Occipital lobe (tissue), 2 donors: ENCODE results near the gene FBXO33. TPM values are rescaled to one million over a fixed set of nuclear protein-coding genes. Genes with fewer than 3 reads are reported as not detected.

ENCODE experiments used
- DNase-seq: peaks from one replicate; lab custom pipeline; 2025; lab: John Stamatoyannopoulos, UW
- total RNA-seq: library from RNA; depleted of rRNA; stranded (reverse); fragments of >200 nt; gene quantifications from one replicate; pipeline ENCODE4 v1.2.3, GENCODE V29; 2014

Gene FBXO33
- total RNA-seq, 1 donor from 2014 or later, result 26.8 TPM

DNA sequence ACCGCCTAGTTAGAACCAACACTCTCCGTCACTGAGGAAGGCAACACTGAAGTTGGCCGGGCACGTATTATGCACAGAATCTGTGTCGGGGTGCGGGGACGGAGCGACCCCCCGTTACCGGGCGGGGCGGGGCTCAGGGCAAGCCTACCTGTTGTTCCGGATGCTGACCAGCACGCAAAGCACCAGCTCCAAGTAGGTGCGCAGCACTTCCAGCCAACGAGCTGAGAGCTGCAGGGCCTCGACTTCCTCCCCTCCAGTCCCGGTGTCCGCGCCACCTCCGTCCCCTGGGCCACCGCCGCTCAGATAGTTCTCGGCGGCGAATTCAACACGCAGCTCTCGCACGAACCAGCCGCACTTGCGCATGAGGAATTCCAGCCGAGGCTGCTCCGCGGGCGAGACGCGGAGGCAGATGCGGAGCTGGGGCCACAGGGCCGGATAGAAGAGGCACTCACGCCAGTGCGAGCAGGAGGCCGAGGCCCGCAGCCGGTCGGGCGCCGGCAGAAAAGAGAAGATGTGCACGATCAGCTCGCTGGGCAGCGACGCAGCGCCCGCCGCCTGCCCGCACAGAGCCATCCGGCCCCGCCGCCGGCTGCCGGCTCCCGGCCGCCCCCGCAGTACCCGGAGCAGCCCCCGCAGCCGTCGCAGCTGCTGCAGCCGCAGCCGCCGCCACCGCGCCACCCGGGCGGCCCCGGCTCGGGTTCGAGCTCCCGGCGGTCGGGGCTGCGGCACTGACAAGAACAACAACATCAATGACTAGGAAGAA lies 636 bp downstream of the FBXO33 start:
- DNase-seq, result no peak

DNA sequence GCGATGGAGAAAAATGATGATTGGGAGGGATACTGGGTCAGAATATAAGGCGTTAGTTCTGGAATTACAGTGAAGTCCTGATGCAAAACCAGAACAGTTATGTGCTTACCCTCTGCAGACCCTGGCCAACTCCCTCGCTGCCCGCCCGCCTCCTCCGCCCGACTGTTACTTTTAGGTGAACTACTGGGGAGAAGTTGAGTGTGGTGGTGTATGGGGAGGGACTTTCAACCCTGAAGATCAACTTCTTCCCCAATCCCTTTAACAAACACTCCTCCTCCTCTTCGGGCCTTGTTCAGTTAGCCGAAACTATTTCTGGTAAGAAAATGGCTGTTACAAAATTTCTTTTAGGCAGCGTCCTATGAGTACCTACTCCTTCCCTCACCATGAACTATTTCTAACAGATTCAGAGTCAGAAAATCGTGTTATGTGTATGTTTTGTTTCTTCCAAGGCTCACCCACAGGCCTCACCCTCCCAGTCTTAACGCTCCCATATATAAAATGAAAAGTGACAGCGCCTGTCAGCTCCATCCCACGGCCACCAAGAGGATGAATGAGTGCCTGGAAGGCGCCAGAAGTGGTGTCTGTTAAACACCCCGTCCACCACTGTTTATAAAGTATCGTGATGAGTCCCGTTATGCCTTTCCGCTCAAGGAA lies 1.3 kb downstream of the FBXO33 start:
- no peak for DNase-seq

DNA sequence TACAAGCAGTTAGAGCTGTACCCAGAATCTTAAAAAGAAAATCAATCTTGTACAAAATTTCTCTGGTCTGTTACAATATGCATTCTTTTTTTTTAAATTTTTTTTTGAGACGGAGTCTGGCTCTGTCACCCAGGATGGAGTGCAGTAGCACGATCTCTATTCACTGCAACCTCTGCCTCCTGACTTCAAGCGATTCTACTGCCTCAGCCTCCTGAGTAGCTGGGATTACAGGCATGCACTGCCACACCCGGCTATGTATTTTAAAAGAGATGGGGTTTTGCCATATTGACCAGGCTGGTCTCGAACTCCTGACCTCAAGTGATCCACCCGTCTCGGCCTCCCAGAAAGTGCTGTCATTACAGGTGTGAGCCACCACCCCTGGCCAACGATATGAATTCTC lies 4.1 kb downstream of the FBXO33 start:
- no peak for DNase-seq

DNA sequence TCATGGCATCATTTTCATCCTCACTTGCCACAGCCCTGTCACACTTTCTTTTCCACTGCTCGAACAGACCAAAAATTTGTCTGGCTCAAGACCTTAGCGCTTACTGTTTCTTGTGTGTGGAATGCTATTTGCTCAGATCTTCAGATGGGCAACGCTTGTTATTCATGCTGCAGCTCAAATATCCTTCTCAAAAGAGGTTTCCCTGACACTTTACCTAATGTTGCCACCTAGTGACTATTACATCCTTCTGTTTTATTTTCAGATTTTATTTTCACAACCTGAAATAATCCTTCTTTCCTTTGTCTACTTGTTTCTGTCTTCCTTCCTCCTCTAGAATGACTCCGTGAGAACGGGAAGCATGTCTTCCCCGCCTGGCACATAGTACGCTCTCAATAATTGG lies 5.6 kb downstream of the FBXO33 start:
- DNase-seq, result no peak

DNA sequence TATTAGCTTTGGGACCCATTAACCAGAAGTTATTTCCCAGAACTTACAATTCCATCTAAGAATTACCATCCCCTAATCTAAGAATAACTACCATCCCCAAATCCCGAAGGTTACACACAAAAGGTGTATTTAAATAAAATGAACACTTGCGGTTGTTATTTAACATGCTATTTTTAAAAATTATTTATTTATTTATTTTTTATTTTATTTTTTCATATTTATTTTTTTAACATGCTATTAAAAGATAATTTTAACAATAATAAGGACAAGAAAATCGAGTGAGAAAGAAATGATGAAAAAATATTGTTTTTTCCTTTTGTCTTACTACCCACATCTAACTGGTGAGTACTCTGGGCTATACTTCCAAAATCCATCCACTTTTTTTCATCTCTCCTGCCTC lies 6.3 kb downstream of the FBXO33 start:
- no peak for DNase-seq

DNA sequence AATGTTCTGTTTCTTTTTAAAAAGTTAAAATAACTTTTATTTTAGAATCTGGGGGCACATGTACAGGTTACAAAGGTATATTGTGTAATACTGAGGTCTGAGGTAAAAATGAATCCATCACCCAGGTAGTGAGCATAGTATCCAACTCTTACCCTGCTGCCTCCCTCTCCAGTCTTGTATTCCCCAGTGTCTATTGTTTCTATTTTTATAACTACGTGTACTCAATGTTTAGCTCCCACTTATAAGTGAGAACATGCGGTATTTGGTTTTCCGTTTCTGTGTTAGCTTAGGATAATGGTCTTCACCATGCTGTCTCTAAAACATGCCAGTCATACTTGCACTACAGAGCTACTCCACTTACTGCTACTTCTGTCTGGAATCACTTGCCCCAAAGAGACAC lies 8.4 kb downstream of the FBXO33 start:
- DNase-seq, result no peak

DNA sequence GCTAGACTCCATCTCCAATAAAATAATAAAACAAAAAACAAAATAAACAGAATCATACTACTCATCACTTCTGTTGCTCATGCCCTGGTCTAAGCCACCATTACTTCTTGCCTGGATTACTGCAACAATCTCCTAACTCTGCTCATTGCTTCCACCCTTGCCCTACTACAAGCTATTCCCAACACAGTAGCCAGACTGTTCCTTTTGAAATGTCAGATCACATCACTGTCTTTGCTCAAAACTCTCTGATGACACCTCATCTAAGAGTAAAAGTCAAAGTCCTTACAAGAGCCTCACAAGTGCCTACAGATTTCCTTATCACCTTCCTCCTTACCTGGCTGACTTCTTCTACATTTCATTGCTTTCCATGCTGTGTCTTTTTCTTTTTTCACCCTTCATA lies 10.0 kb downstream of the FBXO33 start:
- no peak for DNase-seq

DNA sequence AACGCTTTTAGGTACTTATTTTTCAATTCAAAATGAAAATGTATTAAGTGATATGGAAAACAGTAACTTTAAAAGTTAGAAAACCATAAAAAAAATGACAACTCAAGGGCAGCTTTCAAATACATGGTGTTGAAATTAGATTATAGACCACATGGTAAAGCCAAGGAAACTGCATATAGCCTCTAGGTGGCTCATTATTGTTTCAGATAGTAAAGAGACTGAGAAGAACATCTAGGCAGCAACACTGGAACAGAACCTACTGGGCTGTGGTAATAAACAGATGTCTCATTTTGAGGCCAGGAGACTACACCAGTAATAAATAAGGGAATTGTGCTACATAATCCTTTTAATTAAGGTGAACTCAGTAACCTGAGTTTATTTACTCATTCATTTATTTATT lies 13.0 kb downstream of the FBXO33 start:
- DNase-seq, result no peak

DNA sequence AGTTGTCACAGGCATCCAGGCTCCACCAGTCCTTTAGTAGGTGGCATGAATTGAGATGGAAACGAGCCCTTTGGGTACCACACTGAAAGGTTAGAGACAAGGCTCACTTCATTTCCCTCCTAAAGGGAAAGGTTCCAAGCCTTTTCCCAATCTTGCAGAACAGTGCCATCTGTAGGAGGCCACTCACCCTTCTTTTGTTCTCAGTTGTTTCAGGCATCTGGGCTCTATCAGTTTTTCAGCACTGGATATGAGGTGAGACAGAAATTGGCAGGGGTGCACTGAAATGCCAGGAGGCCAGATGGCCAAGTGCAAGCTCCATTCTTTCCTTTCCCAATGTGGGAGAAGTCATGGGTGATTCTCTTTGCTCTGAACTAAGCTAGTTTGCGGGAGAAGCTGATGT lies 15.2 kb downstream of the FBXO33 start:
- DNase-seq, result no peak

DNA sequence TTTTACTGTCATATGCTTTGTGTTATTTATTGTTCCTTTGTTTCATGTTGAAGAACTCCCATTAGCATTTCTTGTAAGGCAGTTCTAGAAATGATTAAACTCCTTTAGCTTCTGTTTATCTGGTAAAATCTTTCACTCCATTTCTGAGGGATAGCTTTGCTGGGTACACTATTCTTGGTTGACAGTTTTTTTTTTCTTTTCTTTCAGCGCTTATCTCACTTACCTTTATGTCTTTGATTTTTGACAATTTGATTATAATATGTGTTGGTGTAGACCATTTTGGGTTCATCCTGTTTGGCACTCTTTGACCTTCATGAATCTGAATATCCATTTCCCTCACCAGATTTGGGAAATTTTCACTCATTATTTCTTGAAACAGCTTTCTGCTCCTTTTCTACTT lies 16.2 kb downstream of the FBXO33 start:
- DNase-seq, result no peak

DNA sequence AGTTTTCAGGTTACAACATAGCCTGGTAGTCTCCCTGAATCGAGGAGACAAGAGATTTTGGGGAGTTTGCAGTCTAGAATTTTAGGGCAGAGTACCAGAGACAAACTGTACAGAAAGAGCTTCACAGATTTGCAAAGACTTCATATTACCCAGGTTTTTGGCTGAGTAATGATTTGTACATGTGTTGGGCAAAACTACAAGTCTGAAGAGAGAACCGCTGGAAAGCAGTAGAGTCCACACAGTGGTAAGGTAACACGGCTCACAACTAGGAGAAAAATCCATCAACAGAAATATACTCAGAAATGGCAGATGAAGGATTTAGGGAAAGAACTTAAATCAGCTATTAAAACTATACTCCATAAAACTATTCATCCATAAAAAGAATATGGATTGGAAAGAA lies 25.7 kb downstream of the FBXO33 start:
- DNase-seq, result no peak

DNA sequence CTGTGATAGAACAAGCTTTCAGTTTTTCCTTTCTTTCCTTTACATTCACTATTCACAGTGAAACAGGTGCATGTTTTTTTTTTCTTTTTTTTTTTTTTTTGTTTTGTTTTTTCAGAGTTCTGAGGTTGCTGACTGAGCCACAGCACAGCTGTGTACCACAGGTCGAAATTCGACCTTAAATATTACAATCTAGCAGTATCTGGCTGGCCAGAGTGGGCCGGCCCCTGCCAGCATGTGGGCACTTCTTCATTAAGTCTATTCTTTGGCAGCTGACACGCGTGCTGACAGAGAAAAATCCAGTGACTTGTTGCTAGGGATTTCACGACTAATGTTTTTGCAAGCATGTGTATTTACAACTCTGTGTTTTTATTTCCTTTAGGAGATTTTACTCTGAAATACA lies 33.9 kb downstream of the FBXO33 start:
- DNase-seq, result no peak

DNA sequence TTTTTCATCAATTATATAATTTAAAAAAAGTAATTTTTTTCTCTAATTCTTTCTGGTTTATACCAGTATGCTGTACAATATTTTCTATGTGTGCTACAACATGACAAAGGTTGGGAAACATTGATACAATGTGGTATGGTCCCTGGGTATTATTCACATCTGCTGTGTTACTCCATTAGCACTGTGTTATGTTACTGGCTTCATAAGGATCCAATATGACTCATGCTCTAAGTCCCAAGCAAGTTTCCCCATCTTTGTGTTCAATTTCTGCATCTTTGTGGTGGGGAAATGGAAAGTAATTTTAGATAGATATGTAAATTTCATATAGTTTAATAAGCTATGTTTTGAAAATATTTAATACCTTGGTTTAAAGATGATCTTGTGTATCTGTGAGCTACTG lies 35.8 kb downstream of the FBXO33 start:
- DNase-seq, result no peak

DNA sequence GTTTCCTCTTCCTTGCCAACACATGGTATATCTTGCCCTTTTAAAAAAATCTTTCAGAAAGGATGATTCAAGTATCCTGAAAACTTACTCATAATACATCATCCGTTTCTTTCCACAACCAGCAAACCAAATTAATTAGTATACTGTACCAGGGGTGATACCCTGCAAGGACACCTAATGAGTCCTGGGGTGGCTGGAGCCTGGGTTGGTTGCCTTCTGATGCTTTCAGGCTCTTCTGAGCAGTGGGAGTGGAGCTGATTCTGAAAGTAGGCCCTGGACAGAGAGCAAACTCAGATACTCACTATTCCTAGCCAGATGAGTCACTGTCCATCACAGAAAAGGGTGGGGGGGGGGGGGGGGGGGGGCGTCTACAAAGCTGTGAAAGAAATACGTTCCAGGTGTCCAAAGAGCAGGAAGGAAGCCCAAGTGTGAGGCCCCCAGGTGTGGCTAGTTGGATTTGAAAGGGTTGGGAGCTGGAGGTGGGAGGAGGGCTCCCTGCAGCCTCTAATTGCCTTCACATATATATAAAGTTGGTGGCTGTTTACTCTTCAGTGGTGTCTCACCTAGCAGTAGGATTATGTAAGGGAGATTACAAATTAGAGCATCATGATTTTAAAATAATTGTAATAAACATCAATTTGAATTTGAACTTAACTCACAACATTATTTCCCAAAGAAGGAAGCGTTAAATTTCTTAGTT lies 36.5 kb downstream of the FBXO33 start:
- DNase-seq, result no peak

DNA sequence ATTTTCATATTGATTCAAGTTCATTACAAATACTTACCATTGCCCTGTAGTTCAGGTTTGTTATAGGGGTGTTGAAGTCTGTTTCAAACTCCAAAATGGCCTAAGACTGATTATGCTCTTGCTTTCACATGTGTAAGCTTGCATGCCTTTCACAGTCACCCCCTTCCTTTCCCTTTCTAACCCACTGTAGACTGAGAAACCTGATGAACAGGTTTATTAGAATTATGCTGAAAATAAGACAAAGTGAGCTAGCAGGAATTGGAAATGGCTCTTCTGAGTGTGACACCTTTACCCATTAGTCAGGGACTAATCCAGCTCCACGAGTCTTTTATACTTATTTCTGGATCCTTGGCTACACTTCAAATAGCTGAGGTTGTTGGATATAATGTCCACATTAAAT lies 38.9 kb downstream of the FBXO33 start:
- DNase-seq, result no peak

DNA sequence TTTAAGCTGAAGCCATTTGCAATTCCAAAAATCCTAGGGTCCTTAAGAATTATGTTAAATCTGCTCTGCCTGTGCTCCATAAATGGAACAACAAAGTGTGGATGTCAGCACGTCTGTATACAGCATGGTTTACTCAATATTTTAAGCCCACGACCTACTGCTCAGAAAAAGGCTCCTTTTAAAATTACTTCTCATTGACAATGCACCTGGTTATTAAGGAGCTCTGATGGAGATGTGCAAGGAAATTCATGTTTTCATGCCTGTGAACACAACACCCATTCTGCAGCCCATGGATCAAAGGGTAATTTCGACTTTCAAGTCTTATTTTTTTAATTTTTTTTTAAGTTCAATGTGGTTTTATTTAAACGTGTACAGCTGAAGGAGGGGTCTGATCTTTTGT lies 48.1 kb downstream of the FBXO33 start:
- no peak for DNase-seq

DNA sequence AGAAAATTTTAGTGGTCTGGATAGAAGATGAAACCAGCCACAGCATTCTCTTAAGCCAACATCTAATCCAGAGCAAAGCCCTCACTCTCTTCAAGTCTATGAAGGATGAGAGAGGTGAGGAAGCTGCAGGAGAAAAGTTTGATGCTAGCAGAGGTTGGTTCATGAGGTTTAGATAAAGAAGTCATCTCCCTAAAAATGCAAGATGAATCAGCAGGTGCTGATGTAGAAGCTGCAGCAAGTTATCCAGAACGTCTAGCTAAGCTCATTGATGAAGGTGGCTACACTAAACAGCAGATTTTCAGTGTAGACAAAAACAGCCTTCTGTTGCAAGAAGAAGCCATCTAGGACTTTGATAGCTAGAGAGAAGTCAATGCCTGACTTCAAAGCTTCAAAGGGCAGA lies 48.5 kb downstream of the FBXO33 start:
- no peak for DNase-seq

DNA sequence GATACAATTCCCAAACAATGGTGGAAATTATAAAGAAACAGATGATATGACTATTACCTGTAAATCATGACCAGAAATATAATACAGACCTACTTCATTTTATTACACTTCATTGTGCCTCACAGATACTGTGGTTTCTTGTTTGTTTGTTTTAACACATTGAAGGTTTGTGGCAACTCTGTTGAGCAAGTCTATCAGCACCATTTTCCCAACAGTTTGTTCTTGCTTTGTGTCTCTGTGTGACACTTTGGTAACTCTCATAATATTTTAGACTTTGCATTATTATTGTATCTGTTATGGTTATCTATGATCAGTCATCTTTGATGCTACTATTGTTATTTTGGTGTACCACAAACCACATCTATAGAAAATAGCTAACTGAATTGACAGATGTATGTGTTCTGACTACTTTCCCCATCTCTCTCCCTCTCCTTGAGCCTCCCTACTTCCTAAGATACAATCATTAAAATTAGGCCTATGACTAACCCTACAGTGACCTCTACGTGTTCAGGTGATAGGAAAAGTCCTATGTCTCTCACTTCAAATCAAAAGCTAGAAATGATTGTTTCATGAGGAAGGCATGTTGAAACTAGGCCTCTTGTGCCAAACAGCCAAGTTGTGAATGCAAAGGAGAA lies 49.1 kb downstream of the FBXO33 start:
- DNase-seq, result no peak

DNA sequence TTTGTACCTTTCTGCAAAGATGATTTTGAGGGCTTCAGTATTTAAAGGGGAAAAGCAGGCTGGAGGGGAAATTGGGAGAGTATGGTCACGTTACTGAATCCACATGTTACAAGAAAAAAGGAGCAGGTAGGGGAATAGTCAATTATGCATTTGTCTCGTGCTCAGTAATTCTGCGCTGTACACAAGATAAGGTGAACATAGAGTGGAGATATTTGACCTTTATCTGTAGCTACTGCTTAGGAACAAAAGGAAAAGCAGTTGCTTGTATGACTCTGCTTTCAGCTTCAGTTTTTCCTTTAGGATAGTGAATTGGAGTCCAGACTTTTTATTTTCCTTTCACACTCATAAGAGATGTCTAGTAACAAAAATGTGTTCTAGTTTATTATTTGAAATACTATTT lies 49.8 kb downstream of the FBXO33 start:
- no peak for DNase-seq

DNA sequence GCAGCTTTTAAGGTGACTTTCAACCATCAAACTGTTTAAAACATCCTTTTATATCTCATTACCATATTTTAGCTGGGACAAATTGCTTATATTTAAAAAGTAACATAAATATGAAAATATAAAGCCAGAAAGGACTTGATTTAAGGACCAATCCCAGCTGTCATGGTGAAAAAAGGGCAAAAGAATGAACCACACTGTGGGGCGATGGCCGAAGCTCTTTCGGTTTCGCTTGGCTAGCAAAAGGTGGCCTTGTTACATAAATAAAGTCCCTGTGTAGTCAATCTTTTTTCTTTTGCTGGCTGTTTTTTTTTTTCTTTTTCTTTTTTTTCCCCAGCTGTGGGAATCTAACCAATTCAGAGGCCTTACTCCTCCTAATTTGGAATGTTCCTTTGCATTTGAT lies 50.9 kb downstream of the FBXO33 start:
- DNase-seq, result no peak

DNA sequence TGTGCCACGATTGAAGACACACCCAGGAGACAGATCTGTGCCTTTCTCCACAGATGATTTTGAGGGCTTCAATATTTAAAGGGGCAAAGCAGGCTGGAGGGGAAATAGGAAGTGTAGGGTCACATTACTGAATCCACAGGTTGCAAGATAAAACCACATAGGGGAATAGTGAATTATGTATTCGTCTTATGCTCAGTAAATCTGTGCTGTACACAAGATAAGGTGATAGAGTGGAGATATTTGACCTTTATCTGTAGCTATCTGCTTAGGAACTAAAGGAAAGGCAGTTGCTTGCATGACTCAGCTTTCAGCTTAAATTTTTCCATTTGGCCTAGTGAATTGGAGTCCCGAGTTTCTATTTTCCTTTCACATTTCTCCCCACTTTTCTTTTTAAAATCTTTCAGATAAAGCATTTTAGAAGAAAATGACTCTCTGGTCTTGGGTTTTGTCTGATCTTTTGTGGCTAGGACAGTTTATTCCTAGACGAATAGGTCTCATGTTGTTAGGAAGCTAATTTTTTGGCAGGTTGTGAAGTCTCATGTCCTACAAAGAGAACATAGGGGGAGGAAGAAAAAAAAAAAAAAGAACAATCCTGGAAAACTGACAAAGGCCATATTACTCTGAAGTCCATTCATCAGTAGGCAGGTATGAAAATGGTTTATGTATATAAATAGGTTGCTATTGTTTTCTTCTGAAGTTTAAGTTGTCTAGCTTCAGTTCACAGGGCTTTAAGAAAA lies 55.4 kb downstream of the FBXO33 start:
- no peak for DNase-seq

DNA sequence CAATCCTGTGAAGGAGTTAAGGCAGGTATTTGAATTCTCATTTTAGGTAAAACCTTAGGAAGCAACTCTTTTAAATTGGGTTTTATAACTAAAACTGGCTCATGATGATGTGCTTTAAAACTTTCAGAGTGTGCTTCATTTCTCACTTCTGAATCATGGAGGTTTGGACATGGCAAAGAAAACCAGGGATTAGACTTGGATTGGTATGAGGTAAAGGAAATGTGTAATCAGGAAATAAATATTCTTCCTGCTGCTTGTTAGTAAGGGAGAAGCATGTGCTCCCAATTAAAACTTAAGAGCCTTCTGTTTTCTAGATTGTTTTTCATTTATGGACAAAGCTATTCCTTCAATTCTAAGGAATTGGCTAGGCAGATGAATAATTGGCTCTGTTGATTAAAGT lies 57.4 kb downstream of the FBXO33 start:
- DNase-seq, result no peak
